ENCODE measurements around the gene INHA. TPM values are rescaled to one million over a fixed set of nuclear protein-coding genes. Genes with fewer than 3 reads are reported as not detected.

INHA gene
- total RNA-seq, 1 donor from 2014 or later = not detected

DNA sequence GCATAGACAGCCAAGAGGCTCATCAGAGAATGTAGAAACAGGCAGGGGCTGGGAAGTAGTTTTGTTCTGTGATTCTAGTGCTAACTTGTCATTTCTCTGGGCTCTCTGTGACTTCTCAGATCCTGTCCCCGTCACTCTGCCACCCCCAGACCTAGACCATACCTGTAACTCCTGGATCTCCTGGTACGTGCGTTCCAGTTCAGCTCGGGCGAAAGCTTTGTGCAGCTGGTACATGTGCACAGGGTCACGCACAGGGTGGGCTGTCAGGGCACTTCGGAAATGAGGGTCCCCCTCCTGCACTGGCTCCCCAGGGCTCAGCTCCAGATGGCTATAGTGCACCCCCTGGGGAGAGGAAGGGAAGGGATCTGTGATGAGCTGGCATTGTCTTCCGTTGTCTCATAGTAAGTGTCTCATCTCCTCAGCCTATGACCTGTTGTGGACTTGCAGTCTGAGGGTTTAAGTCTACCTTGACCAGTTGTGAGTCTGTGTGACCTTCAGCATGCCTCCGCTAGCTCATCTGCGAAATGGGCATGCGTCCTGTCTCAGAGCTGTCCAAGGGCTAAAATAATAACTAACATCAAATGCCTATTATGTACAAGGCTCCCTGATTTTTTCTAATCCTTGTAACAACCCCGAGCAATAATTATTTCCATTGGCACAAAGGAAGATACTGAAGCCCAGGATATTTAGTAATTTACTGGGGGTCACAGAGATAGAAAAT lies 31.2 kb upstream of the INHA start:
- ChIA-PET POLR2A (interaction anchor here (0.6 to 1.0 kb wide), 3 partner anchors 42 to 465 kb away, joined by 3 to 5 read pairs (median 4); partner anchors contain the start of genes GMPPA and STK11IP), CTCF (interaction anchor here (0.6 to 3.9 kb wide), 10 partner anchors 11 to 149 kb away, joined by 3 to 23 read pairs (median 4); no protein-coding TSS in a partner anchor)
- Mint-ChIP-seq H3K9me3 (no peaks in the 10 kb centered on the region), H3K4me1 (peaks cover 22% of the 10 kb centered on the region), H3K4me3 (peak overlapping the region; percentile 32), H3K27ac (no peak overlapping the region), H3K27me3 (peaks cover 28% of the 10 kb centered on the region), H3K36me3 (ENCODE audit: low read depth) (no peaks in the 10 kb centered on the region)
- ATAC-seq (ENCODE audit: low read depth) (no peak), DNase-seq (no peak)
- intact Hi-C loops (cut with micrococcal nuclease) = loop anchor here (1.0 to 5.0 kb wide), 7 partner anchors 19 to 829 kb away; partner anchors contain the start of genes DNAJB2, TTLL4, TUBA4A and TUBA4B
- TF ChIP-seq, protein P1, sequence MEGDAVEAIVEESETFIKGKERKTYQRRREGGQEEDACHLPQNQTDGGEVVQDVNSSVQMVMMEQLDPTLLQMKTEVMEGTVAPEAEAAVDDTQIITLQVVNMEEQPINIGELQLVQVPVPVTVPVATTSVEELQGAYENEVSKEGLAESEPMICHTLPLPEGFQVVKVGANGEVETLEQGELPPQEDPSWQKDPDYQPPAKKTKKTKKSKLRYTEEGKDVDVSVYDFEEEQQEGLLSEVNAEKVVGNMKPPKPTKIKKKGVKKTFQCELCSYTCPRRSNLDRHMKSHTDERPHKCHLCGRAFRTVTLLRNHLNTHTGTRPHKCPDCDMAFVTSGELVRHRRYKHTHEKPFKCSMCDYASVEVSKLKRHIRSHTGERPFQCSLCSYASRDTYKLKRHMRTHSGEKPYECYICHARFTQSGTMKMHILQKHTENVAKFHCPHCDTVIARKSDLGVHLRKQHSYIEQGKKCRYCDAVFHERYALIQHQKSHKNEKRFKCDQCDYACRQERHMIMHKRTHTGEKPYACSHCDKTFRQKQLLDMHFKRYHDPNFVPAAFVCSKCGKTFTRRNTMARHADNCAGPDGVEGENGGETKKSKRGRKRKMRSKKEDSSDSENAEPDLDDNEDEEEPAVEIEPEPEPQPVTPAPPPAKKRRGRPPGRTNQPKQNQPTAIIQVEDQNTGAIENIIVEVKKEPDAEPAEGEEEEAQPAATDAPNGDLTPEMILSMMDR (IDR thresholded peaks at IDR 0.05) = no peak

GRCh38 chr2:219541611-219542180 lies 30.4 kb upstream of the INHA start:
- Mint-ChIP-seq H3K27ac (no peak overlapping the region), H3K9me3 (no peaks in the 10 kb centered on the region), H3K27me3 (peaks cover 30% of the 10 kb centered on the region)

GRCh38 chr2:219542931-219543595 lies 29.0 kb upstream of the INHA start:
- POLR2A ChIA-PET = interaction anchor here (0.6 to 2.1 kb wide), 5 partner anchors 9 to 155 kb away, joined by 5 to 14 read pairs (median 8); partner anchors contain the start of genes DNPEP, GMPPA and STK11IP
- H3K36me3 Mint-ChIP-seq (ENCODE audit: low read depth) = no peaks in the 10 kb centered on the region
- peak; percentile 35 for ATAC-seq (ENCODE audit: low read depth)
- CTCF ChIA-PET = interaction anchor here (0.7 to 3.9 kb wide), 5 partner anchors 13 to 99 kb away, joined by 3 to 23 read pairs (median 4); no protein-coding TSS in a partner anchor
- no peak overlapping the region for H3K27ac Mint-ChIP-seq
- H3K27me3 Mint-ChIP-seq = peaks cover 39% of the 10 kb centered on the region
- H3K4me1 Mint-ChIP-seq = peaks cover 22% of the 10 kb centered on the region
- DNase-seq = no peak
- no peaks in the 10 kb centered on the region for H3K9me3 Mint-ChIP-seq
- intact Hi-C loops (cut with micrococcal nuclease) = loop anchor here (1.0 to 5.0 kb wide), 8 partner anchors 9 to 831 kb away; partner anchors contain the start of genes DNAJB2, GMPPA, STK11IP and TTLL4
- TF ChIP-seq, protein P1 (IDR thresholded peaks at IDR 0.05) = no peak
- H3K4me3 Mint-ChIP-seq = peak overlapping the region; percentile 78

More at GRCh38 chr2:219541611-219542180, 30.4 kb upstream of the INHA start:
- Mint-ChIP-seq H3K36me3 (ENCODE audit: low read depth) (no peaks in the 10 kb centered on the region), H3K4me3 (peak overlapping the region; percentile 78), H3K4me1 (peaks cover 22% of the 10 kb centered on the region)
- CTCF ChIA-PET = interaction anchor here (0.6 to 3.9 kb wide), 11 partner anchors 12 to 148 kb away, joined by 3 to 23 read pairs (median 5); no protein-coding TSS in a partner anchor
- DNase-seq (peak; percentile 79), ATAC-seq (ENCODE audit: low read depth) (peak; percentile 36)
- intact Hi-C loops (cut with micrococcal nuclease) = loop anchor here (1.0 to 5.0 kb wide), 7 partner anchors 19 to 829 kb away; partner anchors contain the start of genes DNAJB2, TTLL4, TUBA4A and TUBA4B
- POLR2A ChIA-PET = interaction anchor here (0.7 to 1.0 kb wide), 2 partner anchors 56 to 381 kb away, joined by 3 read pairs; partner anchors contain the start of genes NHEJ1 and STK11IP
- TF ChIP-seq, protein P1 (IDR thresholded peaks at IDR 0.05) = no peak

- H3K9me3 Mint-ChIP-seq = no peaks in the 10 kb centered on the region
- H3K36me3 Mint-ChIP-seq (ENCODE audit: low read depth) = no peaks in the 10 kb centered on the region
- ATAC-seq (ENCODE audit: low read depth) (peak; percentile 84), DNase-seq (peak; percentile 81)
- peaks cover 42% of the 10 kb centered on the region for H3K27me3 Mint-ChIP-seq
- H3K27ac Mint-ChIP-seq = no peak within 1 kb of the TSS
- POLR2A ChIA-PET = interaction anchor here (0.8 to 2.1 kb wide), 5 partner anchors 9 to 156 kb away, joined by 3 to 14 read pairs (median 8); partner anchors contain the start of genes DNPEP, GMPPA and STK11IP
- CTCF ChIA-PET = interaction anchor here (0.7 to 3.9 kb wide), 6 partner anchors 14 to 98 kb away, joined by 3 to 23 read pairs (median 4); no protein-coding TSS in a partner anchor
- intact Hi-C loops (cut with micrococcal nuclease) = loop anchor here (1.0 to 5.0 kb wide), 8 partner anchors 9 to 831 kb away; partner anchors contain the start of genes DNAJB2, GMPPA, STK11IP and TTLL4
- peak within 1 kb of the TSS; percentile 78 for H3K4me3 Mint-ChIP-seq
- H3K4me1 Mint-ChIP-seq = peaks cover 22% of the 10 kb centered on the region
- TF ChIP-seq, protein P1 (IDR thresholded peaks at IDR 0.05) = no peak
These were observed 28.3 kb upstream of the INHA start, which contains the start of the genes CHPF and TMEM198 for GRCh38 chr2:219543596-219544358. TSS of gene CHPF (minus strand) at chr2:219543809. CDS start at chr2:219543538, 271 bp downstream. TSS of gene TMEM198 (plus strand) at chr2:219544028. CDS start at chr2:219544728, 700 bp downstream.

All from activated B cell treated with CpG ODN at 0.5 μM for 24 hours (primary cell).